Neural cell (in vitro differentiated cells): ENCODE data around the gene MICU1.

Experiments
- EP300 ChIP-seq: fragments of 450-650 bp; conservative IDR thresholded peaks from 2 replicates; pipeline ENCODE4 v1.6.1; 2014; ENCODE audit warnings: antibody characterized with exemption, mild to moderate bottlenecking, moderate library complexity; ENCODE audit not compliant: poor library complexity, severe bottlenecking
- EZH2 ChIP-seq: fragments of 200-600, 300-800 bp; shearing (Covaris generic), sonication (generic); IDR thresholded peaks from 2 replicates; pipeline ENCODE4 v1.6.1; 2014; ENCODE audit warnings: antibody characterized with exemption, low read length, borderline replicate concordance, mild to moderate bottlenecking; ENCODE audit not compliant: insufficient read depth, poor library complexity, severe bottlenecking
- MXI1 ChIP-seq: fragments of 450-650 bp; conservative IDR thresholded peaks from 2 replicates; pipeline ENCODE4 v1.6.1; 2014; ENCODE audit warnings: antibody characterized with exemption, mild to moderate bottlenecking; ENCODE audit not compliant: poor library complexity, severe bottlenecking
- POLR2AphosphoS5 ChIP-seq: IDR thresholded peaks from 2 replicates; pipeline ENCODE4 v1.6.1; 2012
- RAD21 ChIP-seq: fragments of 450-650 bp; conservative IDR thresholded peaks from 2 replicates; pipeline ENCODE4 v1.6.1; 2014; ENCODE audit warnings: antibody characterized with exemption, mild to moderate bottlenecking, moderate library complexity
- SMC3 ChIP-seq: fragments of 450-650 bp; conservative IDR thresholded peaks from 2 replicates; pipeline ENCODE4 v1.6.1; 2014; ENCODE audit warnings: antibody characterized with exemption, mild to moderate bottlenecking, moderate library complexity; ENCODE audit not compliant: poor library complexity
- TAF1 ChIP-seq: IDR thresholded peaks from 2 replicates; pipeline ENCODE4 v1.6.1; 2012; ENCODE audit warnings: low read depth
- TF ChIP-seq, protein P1 (sequence below): fragments of 450-650 bp; IDR thresholded peaks from 2 replicates; pipeline ENCODE4 v1.5.1; 2014; ENCODE audit warnings: antibody characterized with exemption, mild to moderate bottlenecking, moderate library complexity; ENCODE audit not compliant: poor library complexity, severe bottlenecking
- TF ChIP-seq, protein P2 (sequence below): IDR thresholded peaks from 2 replicates; pipeline ENCODE4 v1.6.1; 2012; ENCODE audit warnings: borderline replicate concordance

DNA sequence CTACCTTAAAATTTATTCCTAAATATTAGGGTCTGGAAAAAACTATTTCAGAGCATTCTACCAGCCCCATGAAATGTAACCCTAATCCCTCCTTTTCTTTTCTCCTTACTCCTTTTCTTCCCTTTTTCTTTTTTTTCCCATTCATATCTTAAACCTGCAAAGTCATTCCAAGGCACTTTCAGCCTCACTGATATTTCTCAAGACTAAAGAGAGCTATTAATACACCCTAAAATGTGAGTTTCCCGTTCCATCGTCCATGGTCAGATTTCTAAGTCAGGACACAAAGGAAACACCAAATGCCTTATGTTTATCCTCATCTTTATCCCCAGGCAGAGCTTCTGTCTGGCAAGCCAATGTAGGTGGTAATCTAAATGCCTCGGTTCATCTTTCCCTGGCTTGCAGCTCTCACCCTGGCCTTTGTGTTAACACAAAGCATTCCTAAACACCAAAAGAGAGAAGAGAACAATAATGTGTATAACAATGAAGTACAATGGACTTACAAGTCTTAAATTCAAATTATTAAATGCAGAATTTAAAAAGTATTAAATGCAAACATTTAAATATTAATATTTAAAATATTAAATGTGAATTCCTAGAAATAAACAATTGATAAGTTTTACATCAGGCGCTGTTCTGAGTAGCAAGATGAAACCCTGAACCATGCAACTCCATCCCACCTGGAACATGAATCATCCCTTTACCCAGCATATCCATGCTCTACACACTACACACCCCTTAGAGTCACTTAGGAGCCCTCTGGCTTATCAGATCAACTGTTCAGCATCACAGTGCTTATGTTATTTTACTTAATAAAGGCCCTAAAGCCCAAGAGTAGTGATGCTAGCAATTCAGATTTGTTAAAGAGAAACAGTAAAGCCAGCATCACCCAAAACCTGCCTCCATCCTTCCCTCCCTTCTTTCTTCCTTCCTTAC is 26.8 kb downstream of the MICU1 start:
- TF ChIP-seq POLR2AphosphoS5 (no peak), TAF1 (no peak), EZH2 (no peak), RAD21 (no peak), SMC3 (no peak), EP300 (no peak), MXI1 (no peak)
- TF ChIP-seq, protein P1, sequence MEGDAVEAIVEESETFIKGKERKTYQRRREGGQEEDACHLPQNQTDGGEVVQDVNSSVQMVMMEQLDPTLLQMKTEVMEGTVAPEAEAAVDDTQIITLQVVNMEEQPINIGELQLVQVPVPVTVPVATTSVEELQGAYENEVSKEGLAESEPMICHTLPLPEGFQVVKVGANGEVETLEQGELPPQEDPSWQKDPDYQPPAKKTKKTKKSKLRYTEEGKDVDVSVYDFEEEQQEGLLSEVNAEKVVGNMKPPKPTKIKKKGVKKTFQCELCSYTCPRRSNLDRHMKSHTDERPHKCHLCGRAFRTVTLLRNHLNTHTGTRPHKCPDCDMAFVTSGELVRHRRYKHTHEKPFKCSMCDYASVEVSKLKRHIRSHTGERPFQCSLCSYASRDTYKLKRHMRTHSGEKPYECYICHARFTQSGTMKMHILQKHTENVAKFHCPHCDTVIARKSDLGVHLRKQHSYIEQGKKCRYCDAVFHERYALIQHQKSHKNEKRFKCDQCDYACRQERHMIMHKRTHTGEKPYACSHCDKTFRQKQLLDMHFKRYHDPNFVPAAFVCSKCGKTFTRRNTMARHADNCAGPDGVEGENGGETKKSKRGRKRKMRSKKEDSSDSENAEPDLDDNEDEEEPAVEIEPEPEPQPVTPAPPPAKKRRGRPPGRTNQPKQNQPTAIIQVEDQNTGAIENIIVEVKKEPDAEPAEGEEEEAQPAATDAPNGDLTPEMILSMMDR: no peak
- TF ChIP-seq, protein P2, sequence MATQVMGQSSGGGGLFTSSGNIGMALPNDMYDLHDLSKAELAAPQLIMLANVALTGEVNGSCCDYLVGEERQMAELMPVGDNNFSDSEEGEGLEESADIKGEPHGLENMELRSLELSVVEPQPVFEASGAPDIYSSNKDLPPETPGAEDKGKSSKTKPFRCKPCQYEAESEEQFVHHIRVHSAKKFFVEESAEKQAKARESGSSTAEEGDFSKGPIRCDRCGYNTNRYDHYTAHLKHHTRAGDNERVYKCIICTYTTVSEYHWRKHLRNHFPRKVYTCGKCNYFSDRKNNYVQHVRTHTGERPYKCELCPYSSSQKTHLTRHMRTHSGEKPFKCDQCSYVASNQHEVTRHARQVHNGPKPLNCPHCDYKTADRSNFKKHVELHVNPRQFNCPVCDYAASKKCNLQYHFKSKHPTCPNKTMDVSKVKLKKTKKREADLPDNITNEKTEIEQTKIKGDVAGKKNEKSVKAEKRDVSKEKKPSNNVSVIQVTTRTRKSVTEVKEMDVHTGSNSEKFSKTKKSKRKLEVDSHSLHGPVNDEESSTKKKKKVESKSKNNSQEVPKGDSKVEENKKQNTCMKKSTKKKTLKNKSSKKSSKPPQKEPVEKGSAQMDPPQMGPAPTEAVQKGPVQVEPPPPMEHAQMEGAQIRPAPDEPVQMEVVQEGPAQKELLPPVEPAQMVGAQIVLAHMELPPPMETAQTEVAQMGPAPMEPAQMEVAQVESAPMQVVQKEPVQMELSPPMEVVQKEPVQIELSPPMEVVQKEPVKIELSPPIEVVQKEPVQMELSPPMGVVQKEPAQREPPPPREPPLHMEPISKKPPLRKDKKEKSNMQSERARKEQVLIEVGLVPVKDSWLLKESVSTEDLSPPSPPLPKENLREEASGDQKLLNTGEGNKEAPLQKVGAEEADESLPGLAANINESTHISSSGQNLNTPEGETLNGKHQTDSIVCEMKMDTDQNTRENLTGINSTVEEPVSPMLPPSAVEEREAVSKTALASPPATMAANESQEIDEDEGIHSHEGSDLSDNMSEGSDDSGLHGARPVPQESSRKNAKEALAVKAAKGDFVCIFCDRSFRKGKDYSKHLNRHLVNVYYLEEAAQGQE: no peak
